Naive thymus-derived CD8-positive, alpha-beta T cell (primary cell): ENCODE data around the gene LARGE1. TPM values are rescaled to one million over a fixed set of nuclear protein-coding genes. Genes with fewer than 3 reads are reported as not detected.

Source experiments
- ATAC-seq, 2 donors: fragments of 150-1000 bp; cut with Tn5 transposase in 1 of 2; sonication (Bioruptor Pico), chemical (Tn5 transposase) in 1 of 2; 1 replicate in 1 of 2; 2 replicates in 1 of 2; pipeline ENCODE4 v1.10.0; 2021; ENCODE audit warnings: mild to moderate bottlenecking in 2 of 2, moderate library complexity in 2 of 2
- POLR2A ChIA-PET: fragments of 350-600 bp; sonication (Branson Sonifier 250); formaldehyde crosslinking; loops from one replicate; lab custom pipeline; 2021; ENCODE audit warnings: antibody characterized with exemption; lab: Charles Lee
- DNase-seq, 10 donors: peaks; one replicate each; pipeline versions ENCODE4 v3.0.0 to v3.0.0-alpha.2; 2020 to 2022
- H3K27ac Mint-ChIP-seq, 10 donors: one replicate each; pipeline ENCODE4 v1.8.0; 2020 to 2022; ENCODE audit warnings: mild to moderate bottlenecking in 10 of 10, mixed read lengths in 10 of 10, moderate library complexity in 4 of 10, inconsistent platforms in 1 of 10
- H3K27me3 Mint-ChIP-seq, 5 donors: one replicate each; pipeline ENCODE4 v1.8.0; 2021 to 2022; ENCODE audit warnings: mixed read lengths in 5 of 5
- H3K36me3 Mint-ChIP-seq, 3 donors: one replicate each; pipeline ENCODE4 v1.8.0; 2020 to 2022; ENCODE audit warnings: mixed read lengths in 3 of 3, mild to moderate bottlenecking in 2 of 3, inconsistent platforms in 1 of 3
- H3K4me1 Mint-ChIP-seq, 4 donors: one replicate each; pipeline ENCODE4 v1.8.0; 2021 to 2022; ENCODE audit warnings: mixed read lengths in 4 of 4
- H3K4me3 Mint-ChIP-seq, 10 donors: one replicate each; pipeline ENCODE4 v1.8.0; 2020 to 2022; ENCODE audit warnings: mild to moderate bottlenecking in 10 of 10, mixed read lengths in 10 of 10, moderate library complexity in 6 of 10, inconsistent platforms in 1 of 10
- H3K9me3 Mint-ChIP-seq, 9 donors: one replicate each; pipeline ENCODE4 v1.8.0; 2020 to 2022; ENCODE audit warnings: mixed read lengths in 9 of 9, mild to moderate bottlenecking in 3 of 9, inconsistent platforms in 1 of 9, moderate library complexity in 1 of 9
- polyA plus RNA-seq, 3 donors: library from polyadenylated mRNA; unstranded; fragments of 300-500 nt; fragmentation: Illumina TruSeq; gene quantifications; one replicate each; pipeline ENCODE4 v1.2.3, GENCODE V29; 2021
- total RNA-seq, 8 experiments: library from RNA in 2 of 8; stranded (reverse) in 2 of 8; gene quantifications; one replicate each; pipeline ENCODE4 v1.2.3 and lab custom pipeline; 2021 to 2026

The LARGE1 gene
- total and polyA plus RNA-seq, 5 experiments from 2014 or later, result 0.07 to 3.0 (median 2.6) TPM; not detected in 2

GRCh38 chr22:33746501-33746928 lies 173.8 kb downstream of the LARGE1 start:
- H3K27ac Mint-ChIP-seq, result no peak overlapping the region
- peaks cover 0 to 9% (median 0%) of the 10 kb centered on the region in 5 donors for H3K27me3 Mint-ChIP-seq
- peaks cover 0 to 4% (median 1%) of the 10 kb centered on the region in 4 donors for H3K4me1 Mint-ChIP-seq
- no peak for DNase-seq
- peaks cover 0 to 9% (median 0%) of the 10 kb centered on the region in 3 donors for H3K36me3 Mint-ChIP-seq
- H3K4me3 Mint-ChIP-seq, result no peak overlapping the region
- POLR2A ChIA-PET, result no interaction called here
- no peak for ATAC-seq
- peaks cover 0 to 21% (median 7%) of the 10 kb centered on the region in 9 donors for H3K9me3 Mint-ChIP-seq

GRCh38 chr22:33745501-33745900 lies 174.8 kb downstream of the LARGE1 start:
- peaks cover 0 to 4% (median 1%) of the 10 kb centered on the region in 4 donors for H3K4me1 Mint-ChIP-seq
- no peak overlapping the region for H3K27ac Mint-ChIP-seq
- ATAC-seq, result no peak
- H3K36me3 Mint-ChIP-seq, result peaks cover 0 to 9% (median 0%) of the 10 kb centered on the region in 3 donors
- peaks cover 0 to 9% (median 0%) of the 10 kb centered on the region in 5 donors for H3K27me3 Mint-ChIP-seq
- POLR2A ChIA-PET, result no interaction called here
- no peak overlapping the region for H3K4me3 Mint-ChIP-seq
- peaks cover under 1 to 21% (median 8%) of the 10 kb centered on the region in 9 donors for H3K9me3 Mint-ChIP-seq
- DNase-seq, result no peak

- no peak overlapping the region for H3K27ac Mint-ChIP-seq
These were observed 176.5 kb downstream of the LARGE1 start for GRCh38 chr22:33743756-33744155.

GRCh38 chr22:33741025-33741424 lies 179.3 kb downstream of the LARGE1 start:
- Mint-ChIP-seq H3K9me3 (peaks cover 0 to 12% (median 4%) of the 10 kb centered on the region in 9 donors), H3K27ac (no peak overlapping the region), H3K4me3 (no peak overlapping the region), H3K36me3 (peaks cover 0 to 2% (median 0%) of the 10 kb centered on the region in 3 donors), H3K4me1 (peaks cover 0 to 2% (median under 1%) of the 10 kb centered on the region in 4 donors), H3K27me3 (peaks cover 0 to 5% (median 0%) of the 10 kb centered on the region in 5 donors)
- POLR2A ChIA-PET, result no interaction called here
- ATAC-seq, result no peak
- DNase-seq, result no peak

More at GRCh38 chr22:33743756-33744155, 176.5 kb downstream of the LARGE1 start:
- peaks cover 0 to 8% (median 0%) of the 10 kb centered on the region in 3 donors for H3K36me3 Mint-ChIP-seq
- H3K4me1 Mint-ChIP-seq, result peaks cover 0 to 4% (median 1%) of the 10 kb centered on the region in 4 donors
- peaks cover 0 to 21% (median 4%) of the 10 kb centered on the region in 9 donors for H3K9me3 Mint-ChIP-seq
- no peak overlapping the region for H3K4me3 Mint-ChIP-seq
- ATAC-seq (no peak), DNase-seq (no peak)
- POLR2A ChIA-PET, result no interaction called here
- peaks cover 0 to 9% (median 0%) of the 10 kb centered on the region in 5 donors for H3K27me3 Mint-ChIP-seq

GRCh38 chr22:33739516-33739915 lies 180.8 kb downstream of the LARGE1 start:
- Mint-ChIP-seq H3K4me1 (peaks cover 0 to 2% (median under 1%) of the 10 kb centered on the region in 4 donors), H3K4me3 (no peak overlapping the region), H3K27ac (no peak overlapping the region), H3K36me3 (no peaks in the 10 kb centered on the region), H3K27me3 (peaks cover 0 to 5% (median 0%) of the 10 kb centered on the region in 5 donors), H3K9me3 (peaks cover 0 to 10% (median 4%) of the 10 kb centered on the region in 9 donors)
- ATAC-seq, result no peak
- POLR2A ChIA-PET, result no interaction called here
- no peak for DNase-seq

GRCh38 chr22:33737662-33738061 lies 182.6 kb downstream of the LARGE1 start:
- H3K4me3 Mint-ChIP-seq, result no peak overlapping the region
- POLR2A ChIA-PET, result no interaction called here
- ATAC-seq (no peak), DNase-seq (no peak)
- H3K9me3 Mint-ChIP-seq, result peaks cover 0 to 4% (median 0%) of the 10 kb centered on the region in 9 donors
- no peaks in the 10 kb centered on the region for H3K27me3 Mint-ChIP-seq
- H3K4me1 Mint-ChIP-seq, result no peaks in the 10 kb centered on the region
- no peaks in the 10 kb centered on the region for H3K36me3 Mint-ChIP-seq
- H3K27ac Mint-ChIP-seq, result no peak overlapping the region

GRCh38 chr22:33735978-33736377 lies 184.3 kb downstream of the LARGE1 start:
- H3K36me3 Mint-ChIP-seq, result no peaks in the 10 kb centered on the region
- POLR2A ChIA-PET, result no interaction called here
- H3K4me3 Mint-ChIP-seq, result no peak overlapping the region
- H3K27me3 Mint-ChIP-seq, result no peaks in the 10 kb centered on the region
- H3K9me3 Mint-ChIP-seq, result peaks cover 0 to 8% (median 2%) of the 10 kb centered on the region in 9 donors
- DNase-seq (no peak), ATAC-seq (no peak)
- H3K27ac Mint-ChIP-seq, result no peak overlapping the region
- no peaks in the 10 kb centered on the region for H3K4me1 Mint-ChIP-seq

- no peak overlapping the region for H3K4me3 Mint-ChIP-seq
- POLR2A ChIA-PET, result no interaction called here
- peaks cover 0 to 2% (median 0%) of the 10 kb centered on the region in 3 donors for H3K36me3 Mint-ChIP-seq
- H3K4me1 Mint-ChIP-seq, result peaks cover 0 to 2% (median under 1%) of the 10 kb centered on the region in 4 donors
- peaks cover 0 to 13% (median 8%) of the 10 kb centered on the region in 9 donors for H3K9me3 Mint-ChIP-seq
- peaks cover 0 to 9% (median 1%) of the 10 kb centered on the region in 5 donors for H3K27me3 Mint-ChIP-seq
- ATAC-seq (no peak), DNase-seq (no peak)
- no peak overlapping the region for H3K27ac Mint-ChIP-seq
These were observed 191.4 kb downstream of the LARGE1 start for GRCh38 chr22:33728847-33729246.

- DNase-seq, result no peak
- Mint-ChIP-seq H3K4me3 (no peak overlapping the region), H3K9me3 (peaks cover 3 to 30% (median 12%) of the 10 kb centered on the region in 9 donors), H3K27me3 (peaks cover 0 to 13% (median 1%) of the 10 kb centered on the region in 5 donors), H3K36me3 (peaks cover 0 to 7% (median 2%) of the 10 kb centered on the region in 3 donors), H3K4me1 (peaks cover 0 to 3% (median 1%) of the 10 kb centered on the region in 4 donors), H3K27ac (no peak overlapping the region)
- POLR2A ChIA-PET, result no interaction called here
- ATAC-seq, result no peak
These were observed 194.0 kb downstream of the LARGE1 start for GRCh38 chr22:33726294-33726734.

- Mint-ChIP-seq H3K9me3 (peaks cover 3 to 30% (median 10%) of the 10 kb centered on the region in 9 donors), H3K27me3 (peaks cover 0 to 13% (median 1%) of the 10 kb centered on the region in 5 donors), H3K4me3 (no peak overlapping the region), H3K27ac (no peak overlapping the region), H3K36me3 (peaks cover 0 to 7% (median 2%) of the 10 kb centered on the region in 3 donors), H3K4me1 (peaks cover 0 to 3% (median 1%) of the 10 kb centered on the region in 4 donors)
- POLR2A ChIA-PET, result no interaction called here
- ATAC-seq (no peak), DNase-seq (no peak)
These were observed 196.4 kb downstream of the LARGE1 start for GRCh38 chr22:33723915-33724314.

- H3K27ac Mint-ChIP-seq, result no peak overlapping the region
- H3K9me3 Mint-ChIP-seq, result peaks cover 5 to 33% (median 9%) of the 10 kb centered on the region in 9 donors
- H3K4me3 Mint-ChIP-seq, result no peak overlapping the region
- peaks cover 0 to 10% (median 2%) of the 10 kb centered on the region in 3 donors for H3K36me3 Mint-ChIP-seq
- no peak for ATAC-seq
- H3K27me3 Mint-ChIP-seq, result peaks cover 0 to 13% (median 1%) of the 10 kb centered on the region in 5 donors
- POLR2A ChIA-PET, result no interaction called here
- H3K4me1 Mint-ChIP-seq, result peaks cover 0 to 3% (median 1%) of the 10 kb centered on the region in 4 donors
- DNase-seq, result no peak
These were observed 197.5 kb downstream of the LARGE1 start for GRCh38 chr22:33722816-33723215.

- no peak for ATAC-seq
- no peak overlapping the region for H3K27ac Mint-ChIP-seq
These were observed 200.0 kb downstream of the LARGE1 start for GRCh38 chr22:33720166-33720878.

More at GRCh38 chr22:33720166-33720878, 200.0 kb downstream of the LARGE1 start:
- H3K27me3 Mint-ChIP-seq, result peaks cover 0 to 13% (median 0%) of the 10 kb centered on the region in 5 donors
- no peak for DNase-seq
- POLR2A ChIA-PET, result no interaction called here
- no peak overlapping the region for H3K4me3 Mint-ChIP-seq
- peaks cover 0 to 3% (median 1%) of the 10 kb centered on the region in 4 donors for H3K4me1 Mint-ChIP-seq
- H3K9me3 Mint-ChIP-seq, result peaks cover 3 to 45% (median 15%) of the 10 kb centered on the region in 9 donors
- H3K36me3 Mint-ChIP-seq, result peaks cover 0 to 15% (median 2%) of the 10 kb centered on the region in 3 donors
